Measurements from ENCODE around the gene PRR23E. TPM values are rescaled to one million over a fixed set of nuclear protein-coding genes. Genes with fewer than 3 reads are reported as not detected.

Gene PRR23E
- total RNA-seq, 2 experiments from 2014 or later: not detected

DNA sequence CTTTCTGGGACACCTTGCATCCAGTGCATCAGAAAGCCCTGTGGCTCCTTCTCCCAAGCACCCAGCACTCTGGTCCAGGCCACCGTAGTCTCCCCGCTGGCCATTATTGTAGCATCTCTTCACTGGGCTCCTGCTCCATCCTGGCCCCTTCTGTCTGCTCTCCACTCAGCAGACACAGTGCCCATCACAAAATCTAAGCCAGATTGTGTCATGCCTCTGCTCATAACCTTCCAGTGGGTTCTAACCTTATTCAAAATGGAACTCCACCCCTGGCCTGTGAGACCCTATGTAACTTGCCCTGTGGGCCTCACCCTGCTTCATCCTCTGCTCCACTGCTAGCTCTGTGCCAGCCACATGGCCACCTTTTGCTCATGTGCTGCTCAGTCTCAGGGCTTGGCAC, 31.7 kb upstream of the PRR23E start:
- no peak overlapping the region for H3K27ac Mint-ChIP-seq
- intact Hi-C loops (cut with DNase I, micrococcal nuclease): no loop called here
- no peaks in the 10 kb centered on the region for H3K36me3 Mint-ChIP-seq (ENCODE audit: low read depth)
- Histone ChIP-seq H3K9me3 (ENCODE audit: control insufficient read depth in 1 of 2, insufficient read depth in 1 of 2, low read length in 2 of 2) (peaks cover 0 to 18% of the 10 kb centered on the region in 2 experiments), H3K36me3 (ENCODE audit: insufficient read depth, low read length) (no peaks in the 10 kb centered on the region), H3K27ac (ENCODE audit: low read depth in 1 of 2, low read length in 2 of 2) (no peak overlapping the region), H3K4me3 (ENCODE audit: low read length) (no peak overlapping the region), H3K27me3 (ENCODE audit: control insufficient read depth in 1 of 2, insufficient read depth in 2 of 2, low read length in 2 of 2) (peaks cover 6 to 9% of the 10 kb centered on the region in 2 experiments), H3K4me1 (ENCODE audit: insufficient read depth, low read length) (no peaks in the 10 kb centered on the region)
- H3K9me3 Mint-ChIP-seq: no peaks in the 10 kb centered on the region
- H3K4me3 Mint-ChIP-seq: no peak overlapping the region
- no peak for ATAC-seq (ENCODE audit: poor library complexity)
- peaks cover 5% of the 10 kb centered on the region for H3K27me3 Mint-ChIP-seq
- H3K4me1 Mint-ChIP-seq (ENCODE audit: low read depth): no peaks in the 10 kb centered on the region
- TF ChIP-seq, protein P1, sequence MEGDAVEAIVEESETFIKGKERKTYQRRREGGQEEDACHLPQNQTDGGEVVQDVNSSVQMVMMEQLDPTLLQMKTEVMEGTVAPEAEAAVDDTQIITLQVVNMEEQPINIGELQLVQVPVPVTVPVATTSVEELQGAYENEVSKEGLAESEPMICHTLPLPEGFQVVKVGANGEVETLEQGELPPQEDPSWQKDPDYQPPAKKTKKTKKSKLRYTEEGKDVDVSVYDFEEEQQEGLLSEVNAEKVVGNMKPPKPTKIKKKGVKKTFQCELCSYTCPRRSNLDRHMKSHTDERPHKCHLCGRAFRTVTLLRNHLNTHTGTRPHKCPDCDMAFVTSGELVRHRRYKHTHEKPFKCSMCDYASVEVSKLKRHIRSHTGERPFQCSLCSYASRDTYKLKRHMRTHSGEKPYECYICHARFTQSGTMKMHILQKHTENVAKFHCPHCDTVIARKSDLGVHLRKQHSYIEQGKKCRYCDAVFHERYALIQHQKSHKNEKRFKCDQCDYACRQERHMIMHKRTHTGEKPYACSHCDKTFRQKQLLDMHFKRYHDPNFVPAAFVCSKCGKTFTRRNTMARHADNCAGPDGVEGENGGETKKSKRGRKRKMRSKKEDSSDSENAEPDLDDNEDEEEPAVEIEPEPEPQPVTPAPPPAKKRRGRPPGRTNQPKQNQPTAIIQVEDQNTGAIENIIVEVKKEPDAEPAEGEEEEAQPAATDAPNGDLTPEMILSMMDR (IDR thresholded peaks at IDR 0.05): no peak
- ChIA-PET POLR2A (no interaction called here), CTCF (no interaction called here)
- DNase-seq: no peak

DNA sequence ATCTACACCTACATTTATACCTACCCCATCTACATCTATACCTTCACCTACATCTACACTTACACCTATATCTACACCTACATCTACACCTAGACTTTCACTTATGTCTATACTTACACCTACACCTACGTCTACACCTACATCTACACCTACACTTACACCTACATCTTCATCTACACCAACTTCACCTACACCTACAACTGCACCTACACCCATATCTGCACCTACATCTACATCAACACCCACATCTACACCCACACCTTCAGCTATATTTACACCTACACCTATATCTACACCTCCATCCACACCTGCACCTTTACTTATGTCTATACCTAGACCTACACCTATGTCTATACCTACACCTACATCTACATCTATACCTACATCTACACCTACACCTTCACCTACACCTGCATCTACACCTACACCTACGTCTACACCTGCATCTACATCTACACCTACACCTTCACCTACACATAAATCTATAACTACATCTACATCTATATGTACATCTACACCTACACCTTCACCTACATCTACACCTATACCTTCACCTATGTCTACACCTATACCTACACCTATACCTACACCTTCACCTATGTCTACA, 30.9 kb upstream of the PRR23E start:
- no peaks in the 10 kb centered on the region for H3K4me1 ChIP-seq (ENCODE audit: insufficient read depth, low read length)
- intact Hi-C loops (cut with DNase I, micrococcal nuclease): no loop called here
- no peak overlapping the region for H3K27ac Mint-ChIP-seq
- H3K36me3 ChIP-seq (ENCODE audit: insufficient read depth, low read length): no peaks in the 10 kb centered on the region
- H3K27ac ChIP-seq (ENCODE audit: low read depth in 1 of 2, low read length in 2 of 2): no peak overlapping the region
- no peak for DNase-seq
- no peak for ATAC-seq (ENCODE audit: poor library complexity)
- no peaks in the 10 kb centered on the region for H3K4me1 Mint-ChIP-seq (ENCODE audit: low read depth)
- H3K4me3 ChIP-seq (ENCODE audit: low read length): no peak overlapping the region
- POLR2A ChIA-PET: no interaction called here
- H3K36me3 Mint-ChIP-seq (ENCODE audit: low read depth): no peaks in the 10 kb centered on the region
- H3K27me3 Mint-ChIP-seq: peaks cover 12% of the 10 kb centered on the region
- no peak overlapping the region for H3K4me3 Mint-ChIP-seq
- peaks cover 6 to 9% of the 10 kb centered on the region in 2 experiments for H3K27me3 ChIP-seq (ENCODE audit: control insufficient read depth in 1 of 2, insufficient read depth in 2 of 2, low read length in 2 of 2)
- TF ChIP-seq, protein P1 (IDR thresholded peaks at IDR 0.05): no peak
- CTCF ChIA-PET: no interaction called here
- peaks cover 0 to 17% of the 10 kb centered on the region in 2 experiments for H3K9me3 ChIP-seq (ENCODE audit: control insufficient read depth in 1 of 2, insufficient read depth in 1 of 2, low read length in 2 of 2)
- no peaks in the 10 kb centered on the region for H3K9me3 Mint-ChIP-seq

DNA sequence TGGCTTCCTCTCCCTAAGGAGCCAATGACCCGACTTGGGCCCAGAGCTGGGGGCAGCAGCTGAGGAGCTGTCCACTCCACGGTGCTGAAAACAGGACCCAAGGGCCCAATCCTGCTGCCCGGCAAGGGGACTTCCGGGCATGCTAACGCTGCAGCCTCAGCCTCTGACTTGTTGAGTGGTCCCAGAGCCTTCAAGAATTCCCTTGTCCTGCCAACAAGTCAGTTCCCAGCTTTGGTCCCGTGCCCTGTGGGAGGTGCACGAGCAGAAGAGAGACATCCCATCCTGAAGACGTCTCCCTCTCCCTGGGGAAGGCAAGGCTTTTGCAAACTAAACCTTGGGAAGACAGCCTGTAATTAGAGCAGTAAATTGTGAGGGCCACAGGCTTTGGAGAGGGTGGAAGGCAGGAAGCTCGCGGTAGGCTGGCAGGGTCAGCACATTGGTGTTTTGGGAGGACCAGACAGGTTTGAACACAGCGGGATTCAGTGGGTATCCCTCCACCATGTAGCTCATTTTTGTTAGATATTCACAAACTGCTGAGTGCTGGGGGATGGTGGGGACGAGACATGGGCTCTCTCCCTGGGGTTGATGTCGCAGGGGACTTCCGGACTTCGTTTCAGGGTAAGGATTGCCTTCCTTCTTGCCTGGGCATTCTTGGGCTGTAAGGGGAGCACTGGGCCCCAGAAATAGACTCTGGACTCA, 29.8 kb upstream of the PRR23E start:
- Mint-ChIP-seq H3K9me3 (no peaks in the 10 kb centered on the region), H3K36me3 (ENCODE audit: low read depth) (no peaks in the 10 kb centered on the region), H3K4me3 (no peak overlapping the region), H3K4me1 (ENCODE audit: low read depth) (no peaks in the 10 kb centered on the region), H3K27ac (no peak overlapping the region), H3K27me3 (peaks cover 18% of the 10 kb centered on the region)
- DNase-seq: no peak
- ATAC-seq (ENCODE audit: poor library complexity): no peak
- no peak overlapping the region for H3K4me3 ChIP-seq (ENCODE audit: low read length)
- no peaks in the 10 kb centered on the region for H3K36me3 ChIP-seq (ENCODE audit: insufficient read depth, low read length)
- TF ChIP-seq, protein P1 (IDR thresholded peaks at IDR 0.05): no peak
- POLR2A ChIA-PET: no interaction called here
- H3K27me3 ChIP-seq (ENCODE audit: control insufficient read depth in 1 of 2, insufficient read depth in 2 of 2, low read length in 2 of 2): peaks cover 6 to 9% of the 10 kb centered on the region in 2 experiments
- CTCF ChIA-PET: no interaction called here
- no peaks in the 10 kb centered on the region for H3K4me1 ChIP-seq (ENCODE audit: insufficient read depth, low read length)
- H3K27ac ChIP-seq (ENCODE audit: low read depth in 1 of 2, low read length in 2 of 2): no peak overlapping the region
- H3K9me3 ChIP-seq (ENCODE audit: control insufficient read depth in 1 of 2, insufficient read depth in 1 of 2, low read length in 2 of 2): peaks cover 0 to 17% of the 10 kb centered on the region in 2 experiments
- intact Hi-C loops (cut with DNase I, micrococcal nuclease): no loop called here

All from CD4-positive, alpha-beta T cell (primary cell).